Measurements from ENCODE around the gene SPEM1. TPM values are rescaled to one million over a fixed set of nuclear protein-coding genes. Genes with fewer than 3 reads are reported as not detected.

SPEM1 gene
- total RNA-seq, 1 experiment from 2014 or later = 0.33 TPM

DNA sequence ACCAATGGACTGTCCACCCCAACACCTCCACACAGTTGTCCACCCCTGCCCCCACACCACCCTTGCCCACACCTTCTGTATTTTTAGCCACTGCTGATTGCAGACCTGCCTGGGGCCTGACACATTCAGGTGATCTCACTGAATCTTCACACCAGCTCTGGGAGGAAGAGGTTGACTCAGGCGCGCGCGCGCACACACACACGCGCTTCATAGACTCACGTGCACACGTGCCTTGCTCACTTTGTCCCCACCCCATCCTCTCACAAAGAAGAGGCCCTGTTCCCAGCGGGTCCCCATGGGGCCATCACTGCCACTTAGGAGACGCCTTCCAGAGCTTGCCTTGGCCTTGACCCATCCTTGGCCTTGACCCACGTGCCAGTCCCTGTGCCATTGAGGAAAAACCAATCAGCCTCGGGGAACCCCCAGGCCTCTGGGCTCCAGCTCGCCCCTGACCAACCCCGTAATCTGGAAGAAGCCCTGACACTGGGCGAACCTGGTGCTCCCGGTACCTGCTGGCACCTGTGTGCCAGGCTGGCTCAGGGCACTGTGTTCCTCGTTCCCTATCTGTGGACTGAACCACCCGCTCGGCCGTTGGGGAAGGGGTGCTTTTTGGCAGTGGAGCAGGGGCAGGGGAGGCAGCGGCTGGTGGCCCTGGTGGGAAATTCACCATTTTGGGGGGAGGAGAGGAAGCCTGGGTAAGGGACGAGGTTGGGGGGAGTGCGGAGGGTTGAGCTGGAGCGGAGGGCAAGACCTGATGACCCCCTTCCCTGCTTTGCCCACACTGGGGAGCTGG lies 9.3 kb upstream of the SPEM1 start:
- Mint-ChIP-seq H3K36me3 (ENCODE audit: insufficient read depth in 1 of 3, low read depth in 3 of 3) (peaks cover 18 to 49% (median 38%) of the 10 kb centered on the region in 3 experiments), H3K27me3 (ENCODE audit: low read depth) (no peaks in the 10 kb centered on the region), H3K4me3 (no peak overlapping the region; a peak in 1 of 5 replicates), H3K4me1 (peaks cover 14 to 34% of the 10 kb centered on the region in 2 experiments), H3K9me3 (peaks cover 0 to 2% of the 10 kb centered on the region in 2 experiments; a peak in 1 of 5 replicates), H3K27ac (peak overlapping the region in 1 of 3 experiments; percentile 52; a peak in 1 of 7 replicates)
- H2BK12ac ChIP-seq (ENCODE audit: insufficient read length, low read depth, low read length) = no peak overlapping the region
- H4K5ac ChIP-seq (ENCODE audit: insufficient read length, low read depth, low read length) = no peak overlapping the region
- no peak overlapping the region for H2BK5ac ChIP-seq (ENCODE audit: insufficient read length, low read length)
- H2AFZ ChIP-seq (ENCODE audit: low read length) = no peak overlapping the region
- no peak overlapping the region for H2BK120ac ChIP-seq (ENCODE audit: low read depth, low read length, poor library complexity, severe bottlenecking)
- no peak overlapping the region for H3K4me2 ChIP-seq (ENCODE audit: insufficient read depth, insufficient read length, low read length)
- H4K8ac ChIP-seq (replicated peaks; ENCODE audit: insufficient read length, low read depth, low read length) = no peak overlapping the region
- TF ChIP-seq, protein P1, sequence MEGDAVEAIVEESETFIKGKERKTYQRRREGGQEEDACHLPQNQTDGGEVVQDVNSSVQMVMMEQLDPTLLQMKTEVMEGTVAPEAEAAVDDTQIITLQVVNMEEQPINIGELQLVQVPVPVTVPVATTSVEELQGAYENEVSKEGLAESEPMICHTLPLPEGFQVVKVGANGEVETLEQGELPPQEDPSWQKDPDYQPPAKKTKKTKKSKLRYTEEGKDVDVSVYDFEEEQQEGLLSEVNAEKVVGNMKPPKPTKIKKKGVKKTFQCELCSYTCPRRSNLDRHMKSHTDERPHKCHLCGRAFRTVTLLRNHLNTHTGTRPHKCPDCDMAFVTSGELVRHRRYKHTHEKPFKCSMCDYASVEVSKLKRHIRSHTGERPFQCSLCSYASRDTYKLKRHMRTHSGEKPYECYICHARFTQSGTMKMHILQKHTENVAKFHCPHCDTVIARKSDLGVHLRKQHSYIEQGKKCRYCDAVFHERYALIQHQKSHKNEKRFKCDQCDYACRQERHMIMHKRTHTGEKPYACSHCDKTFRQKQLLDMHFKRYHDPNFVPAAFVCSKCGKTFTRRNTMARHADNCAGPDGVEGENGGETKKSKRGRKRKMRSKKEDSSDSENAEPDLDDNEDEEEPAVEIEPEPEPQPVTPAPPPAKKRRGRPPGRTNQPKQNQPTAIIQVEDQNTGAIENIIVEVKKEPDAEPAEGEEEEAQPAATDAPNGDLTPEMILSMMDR (conservative IDR thresholded peaks at IDR 0.05) = no peak
- no peak overlapping the region for H2BK20ac ChIP-seq (ENCODE audit: low read depth, low read length, poor library complexity, severe bottlenecking)
- no peak overlapping the region for H3K56ac ChIP-seq (ENCODE audit: insufficient read length, low read depth, low read length)
- no peaks in the 10 kb centered on the region; the same call in 1 of the 2 replicates for H3K4me1 ChIP-seq (ENCODE audit: insufficient read depth, low read length)
- no peaks in the 10 kb centered on the region for H3K9me3 ChIP-seq (ENCODE audit: control insufficient read depth, low read depth, low read length)
- no peak overlapping the region for H3K4ac ChIP-seq (ENCODE audit: low read depth, low read length)
- DNase-seq = no peak
- no peaks in the 10 kb centered on the region for H4K20me1 ChIP-seq (ENCODE audit: control insufficient read depth, insufficient read depth, insufficient read length)
- H2BK15ac ChIP-seq (ENCODE audit: low read depth, low read length) = no peak overlapping the region
- no peaks in the 10 kb centered on the region for H3K79me1 ChIP-seq (ENCODE audit: insufficient read depth, low read depth, low read length, poor library complexity, severe bottlenecking)
- no peak overlapping the region for H3K9ac ChIP-seq (ENCODE audit: extremely low read depth, insufficient read length, low read length)
- H3K14ac ChIP-seq (ENCODE audit: insufficient read depth, low read length) = no peak overlapping the region
- H3T11ph ChIP-seq (ENCODE audit: low read length) = no peak overlapping the region
- H2AK5ac ChIP-seq (ENCODE audit: insufficient read length, low read length) = no peak overlapping the region
- H3K79me2 ChIP-seq (ENCODE audit: insufficient read depth, low read length) = no peaks in the 10 kb centered on the region
- peaks cover under 1% of the 10 kb centered on the region for H3K23me2 ChIP-seq (ENCODE audit: insufficient read length, low read depth, low read length, poor library complexity, severe bottlenecking)
- H3K18ac ChIP-seq (ENCODE audit: insufficient read length, low read depth, low read length) = no peak overlapping the region
- no peaks in the 10 kb centered on the region for H3K27me3 ChIP-seq (ENCODE audit: insufficient read depth, low read length)
- WGBS (ENCODE audit: extremely low coverage, insufficient read length, low lambda C conversion rate) = no CpG with 5 or more reads among the region's 25 CpGs
- no peak overlapping the region for H3K27ac ChIP-seq (ENCODE audit: insufficient read length, low read depth, low read length)
- no peak overlapping the region for H4K91ac ChIP-seq (ENCODE audit: insufficient read length, low read depth, low read length)
- H3K23ac ChIP-seq (ENCODE audit: insufficient read length, low read depth, low read length) = no peak overlapping the region
